ENCODE results near the gene USP44. TPM values are rescaled to one million over a fixed set of nuclear protein-coding genes. Genes with fewer than 3 reads are reported as not detected.

The USP44 gene
- total and polyA plus RNA-seq, 2 of the 13 experiments (the other 11 are each of a cell fraction or from before 2014, with no cell fraction given), result 0.05 to 0.07 TPM

DNA sequence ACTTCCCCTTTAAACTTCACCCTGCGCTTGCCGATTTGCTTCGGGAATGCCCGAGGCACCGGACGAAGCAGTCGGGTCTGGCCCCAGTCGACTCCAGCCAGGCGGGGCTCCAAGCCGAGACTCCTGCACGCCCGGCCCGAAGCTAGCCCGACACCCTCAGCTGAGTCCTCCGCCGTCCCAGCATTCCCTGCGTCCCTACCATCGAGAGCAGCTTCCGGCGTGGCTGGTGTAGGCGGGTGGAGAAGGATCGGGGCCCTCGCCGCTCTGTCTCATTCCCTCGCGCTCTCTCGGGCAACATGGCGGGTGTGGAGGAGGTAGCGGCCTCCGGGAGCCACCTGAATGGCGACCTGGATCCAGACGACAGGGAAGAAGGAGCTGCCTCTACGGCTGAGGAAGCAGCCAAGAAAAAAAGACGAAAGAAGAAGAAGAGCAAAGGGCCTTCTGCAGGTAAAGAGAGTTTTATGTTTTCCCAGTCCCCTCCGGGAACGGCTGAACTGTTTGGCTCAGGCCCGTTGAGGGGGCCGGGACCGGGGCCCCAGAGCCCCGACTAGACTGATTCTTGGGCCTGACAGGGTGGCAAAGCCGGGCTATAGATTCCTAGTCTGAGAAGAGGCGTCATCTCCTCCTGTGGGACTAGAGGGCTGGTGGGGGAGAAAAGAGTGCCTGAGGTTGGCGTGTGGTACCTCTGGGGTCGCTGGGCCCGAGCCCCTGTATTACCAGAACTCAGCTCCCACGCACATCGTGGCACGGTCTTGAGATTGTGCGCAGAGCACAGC, 77.2 kb downstream of the USP44 start, which contains the start of gene METAP2 (continued):
- TF ChIP-seq, protein P1, sequence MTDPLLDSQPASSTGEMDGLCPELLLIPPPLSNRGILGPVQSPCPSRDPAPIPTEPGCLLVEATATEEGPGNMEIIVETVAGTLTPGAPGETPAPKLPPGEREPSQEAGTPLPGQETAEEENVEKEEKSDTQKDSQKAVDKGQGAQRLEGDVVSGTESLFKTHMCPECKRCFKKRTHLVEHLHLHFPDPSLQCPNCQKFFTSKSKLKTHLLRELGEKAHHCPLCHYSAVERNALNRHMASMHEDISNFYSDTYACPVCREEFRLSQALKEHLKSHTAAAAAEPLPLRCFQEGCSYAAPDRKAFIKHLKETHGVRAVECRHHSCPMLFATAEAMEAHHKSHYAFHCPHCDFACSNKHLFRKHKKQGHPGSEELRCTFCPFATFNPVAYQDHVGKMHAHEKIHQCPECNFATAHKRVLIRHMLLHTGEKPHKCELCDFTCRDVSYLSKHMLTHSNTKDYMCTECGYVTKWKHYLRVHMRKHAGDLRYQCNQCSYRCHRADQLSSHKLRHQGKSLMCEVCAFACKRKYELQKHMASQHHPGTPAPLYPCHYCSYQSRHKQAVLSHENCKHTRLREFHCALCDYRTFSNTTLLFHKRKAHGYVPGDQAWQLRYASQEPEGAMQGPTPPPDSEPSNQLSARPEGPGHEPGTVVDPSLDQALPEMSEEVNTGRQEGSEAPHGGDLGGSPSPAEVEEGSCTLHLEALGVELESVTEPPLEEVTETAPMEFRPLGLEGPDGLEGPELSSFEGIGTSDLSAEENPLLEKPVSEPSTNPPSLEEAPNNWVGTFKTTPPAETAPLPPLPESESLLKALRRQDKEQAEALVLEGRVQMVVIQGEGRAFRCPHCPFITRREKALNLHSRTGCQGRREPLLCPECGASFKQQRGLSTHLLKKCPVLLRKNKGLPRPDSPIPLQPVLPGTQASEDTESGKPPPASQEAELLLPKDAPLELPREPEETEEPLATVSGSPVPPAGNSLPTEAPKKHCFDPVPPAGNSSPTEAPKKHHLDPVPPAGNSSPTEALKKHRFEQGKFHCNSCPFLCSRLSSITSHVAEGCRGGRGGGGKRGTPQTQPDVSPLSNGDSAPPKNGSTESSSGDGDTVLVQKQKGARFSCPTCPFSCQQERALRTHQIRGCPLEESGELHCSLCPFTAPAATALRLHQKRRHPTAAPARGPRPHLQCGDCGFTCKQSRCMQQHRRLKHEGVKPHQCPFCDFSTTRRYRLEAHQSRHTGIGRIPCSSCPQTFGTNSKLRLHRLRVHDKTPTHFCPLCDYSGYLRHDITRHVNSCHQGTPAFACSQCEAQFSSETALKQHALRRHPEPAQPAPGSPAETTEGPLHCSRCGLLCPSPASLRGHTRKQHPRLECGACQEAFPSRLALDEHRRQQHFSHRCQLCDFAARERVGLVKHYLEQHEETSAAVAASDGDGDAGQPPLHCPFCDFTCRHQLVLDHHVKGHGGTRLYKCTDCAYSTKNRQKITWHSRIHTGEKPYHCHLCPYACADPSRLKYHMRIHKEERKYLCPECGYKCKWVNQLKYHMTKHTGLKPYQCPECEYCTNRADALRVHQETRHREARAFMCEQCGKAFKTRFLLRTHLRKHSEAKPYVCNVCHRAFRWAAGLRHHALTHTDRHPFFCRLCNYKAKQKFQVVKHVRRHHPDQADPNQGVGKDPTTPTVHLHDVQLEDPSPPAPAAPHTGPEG (CRISPR knock-in tag; IDR thresholded peaks at IDR 0.05), result peak; percentile 70; the same call in 1 of the 2 replicates
- TF ChIP-seq, protein P2, sequence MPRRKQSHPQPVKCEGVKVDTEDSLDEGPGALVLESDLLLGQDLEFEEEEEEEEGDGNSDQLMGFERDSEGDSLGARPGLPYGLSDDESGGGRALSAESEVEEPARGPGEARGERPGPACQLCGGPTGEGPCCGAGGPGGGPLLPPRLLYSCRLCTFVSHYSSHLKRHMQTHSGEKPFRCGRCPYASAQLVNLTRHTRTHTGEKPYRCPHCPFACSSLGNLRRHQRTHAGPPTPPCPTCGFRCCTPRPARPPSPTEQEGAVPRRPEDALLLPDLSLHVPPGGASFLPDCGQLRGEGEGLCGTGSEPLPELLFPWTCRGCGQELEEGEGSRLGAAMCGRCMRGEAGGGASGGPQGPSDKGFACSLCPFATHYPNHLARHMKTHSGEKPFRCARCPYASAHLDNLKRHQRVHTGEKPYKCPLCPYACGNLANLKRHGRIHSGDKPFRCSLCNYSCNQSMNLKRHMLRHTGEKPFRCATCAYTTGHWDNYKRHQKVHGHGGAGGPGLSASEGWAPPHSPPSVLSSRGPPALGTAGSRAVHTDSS (CRISPR knock-in tag; conservative IDR thresholded peaks at IDR 0.05), result no peak
- TF ChIP-seq SALL2 (CRISPR knock-in tag; IDR thresholded peaks at IDR 0.05) (peak; percentile 83), SP140L (CRISPR knock-in tag; IDR thresholded peaks at IDR 0.05; ENCODE audit: borderline replicate concordance) (0 out of 2 replicates have a peak, but pooled peaks have one; percentile 85), LCORL (IDR thresholded peaks at IDR 0.05) (no peak), LCORL (CRISPR knock-in tag; IDR thresholded peaks at IDR 0.05) (peak; percentile 82), ZNF614 (CRISPR knock-in tag; IDR thresholded peaks at IDR 0.05; ENCODE audit: borderline replicate concordance) (peak; percentile 98), KMT2A (CRISPR knock-in tag; IDR thresholded peaks at IDR 0.05) (peak; percentile 98), DNMT1 (CRISPR knock-in tag; IDR thresholded peaks at IDR 0.05) (no peak), JUN (CRISPR knock-in tag; IDR thresholded peaks at IDR 0.05) (no peak), PCBP1 (IDR thresholded peaks at IDR 0.05; ENCODE audit: borderline replicate concordance, low read depth, low read length) (no peak), FLYWCH1 (CRISPR knock-in tag; IDR thresholded peaks at IDR 0.05) (no peak), KLF13 (CRISPR knock-in tag; IDR thresholded peaks at IDR 0.05) (no peak)
- TF ChIP-seq, protein P3, sequence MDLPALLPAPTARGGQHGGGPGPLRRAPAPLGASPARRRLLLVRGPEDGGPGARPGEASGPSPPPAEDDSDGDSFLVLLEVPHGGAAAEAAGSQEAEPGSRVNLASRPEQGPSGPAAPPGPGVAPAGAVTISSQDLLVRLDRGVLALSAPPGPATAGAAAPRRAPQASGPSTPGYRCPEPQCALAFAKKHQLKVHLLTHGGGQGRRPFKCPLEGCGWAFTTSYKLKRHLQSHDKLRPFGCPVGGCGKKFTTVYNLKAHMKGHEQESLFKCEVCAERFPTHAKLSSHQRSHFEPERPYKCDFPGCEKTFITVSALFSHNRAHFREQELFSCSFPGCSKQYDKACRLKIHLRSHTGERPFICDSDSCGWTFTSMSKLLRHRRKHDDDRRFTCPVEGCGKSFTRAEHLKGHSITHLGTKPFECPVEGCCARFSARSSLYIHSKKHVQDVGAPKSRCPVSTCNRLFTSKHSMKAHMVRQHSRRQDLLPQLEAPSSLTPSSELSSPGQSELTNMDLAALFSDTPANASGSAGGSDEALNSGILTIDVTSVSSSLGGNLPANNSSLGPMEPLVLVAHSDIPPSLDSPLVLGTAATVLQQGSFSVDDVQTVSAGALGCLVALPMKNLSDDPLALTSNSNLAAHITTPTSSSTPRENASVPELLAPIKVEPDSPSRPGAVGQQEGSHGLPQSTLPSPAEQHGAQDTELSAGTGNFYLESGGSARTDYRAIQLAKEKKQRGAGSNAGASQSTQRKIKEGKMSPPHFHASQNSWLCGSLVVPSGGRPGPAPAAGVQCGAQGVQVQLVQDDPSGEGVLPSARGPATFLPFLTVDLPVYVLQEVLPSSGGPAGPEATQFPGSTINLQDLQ (CRISPR knock-in tag; IDR thresholded peaks at IDR 0.05), result peak; percentile 82
- TF ChIP-seq, protein P4, sequence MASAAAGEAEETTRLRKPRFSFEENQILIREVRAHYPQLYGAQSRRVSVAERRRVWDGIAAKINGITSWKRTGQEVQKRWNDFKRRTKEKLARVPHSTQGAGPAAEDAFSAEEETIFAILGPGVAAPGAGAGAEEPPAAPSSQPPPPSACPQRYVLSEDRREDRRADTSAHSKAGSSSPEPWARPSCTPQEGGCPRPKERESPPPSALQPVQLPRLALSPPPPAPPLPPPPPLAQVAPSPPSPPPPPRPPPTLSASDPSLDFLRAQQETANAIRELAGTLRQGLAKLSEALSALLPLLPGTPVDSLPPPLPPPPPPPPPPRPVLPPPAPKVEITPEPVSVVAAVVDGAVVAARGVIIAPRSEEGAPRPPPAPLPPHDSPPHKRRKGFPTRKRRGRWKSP (CRISPR knock-in tag; IDR thresholded peaks at IDR 0.05), result peak; percentile 90; the same call in 1 of the 2 replicates
- TF ChIP-seq, protein P5, sequence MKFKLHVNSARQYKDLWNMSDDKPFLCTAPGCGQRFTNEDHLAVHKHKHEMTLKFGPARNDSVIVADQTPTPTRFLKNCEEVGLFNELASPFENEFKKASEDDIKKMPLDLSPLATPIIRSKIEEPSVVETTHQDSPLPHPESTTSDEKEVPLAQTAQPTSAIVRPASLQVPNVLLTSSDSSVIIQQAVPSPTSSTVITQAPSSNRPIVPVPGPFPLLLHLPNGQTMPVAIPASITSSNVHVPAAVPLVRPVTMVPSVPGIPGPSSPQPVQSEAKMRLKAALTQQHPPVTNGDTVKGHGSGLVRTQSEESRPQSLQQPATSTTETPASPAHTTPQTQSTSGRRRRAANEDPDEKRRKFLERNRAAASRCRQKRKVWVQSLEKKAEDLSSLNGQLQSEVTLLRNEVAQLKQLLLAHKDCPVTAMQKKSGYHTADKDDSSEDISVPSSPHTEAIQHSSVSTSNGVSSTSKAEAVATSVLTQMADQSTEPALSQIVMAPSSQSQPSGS (CRISPR knock-in tag; IDR thresholded peaks at IDR 0.05), result peak; percentile 86

Measured in HepG2 (cell line).